HepG2 (cell line): ENCODE results near the gene MYLK. TPM values are rescaled to one million over a fixed set of nuclear protein-coding genes. Genes with fewer than 3 reads are reported as not detected.

ENCODE experiments used
- ARHGAP35 ChIP-seq: sonication (generic); formaldehyde crosslinking; IDR thresholded peaks from 2 replicates; pipeline ENCODE4 v1.9.0; 2022; ENCODE audit warnings: mild to moderate bottlenecking, inconsistent platforms, moderate library complexity, missing genetic modification reagents, borderline replicate concordance
- ARNT2 ChIP-seq: sonication (generic); formaldehyde crosslinking; IDR thresholded peaks from 2 replicates; pipeline ENCODE4 v1.8.0; 2022; ENCODE audit warnings: mild to moderate bottlenecking, low read depth, missing genetic modification reagents, moderate library complexity
- FOXA1 ChIP-seq, 2 experiments: fragments of 450-650 bp in 1 of 2; sonication (generic) in 1 of 2; formaldehyde crosslinking in 1 of 2; IDR thresholded peaks; 2 replicates each; pipeline versions ENCODE4 v1.4.0 to v1.6.1; 2016 to 2020; ENCODE audit warnings: missing genetic modification reagents in 1 of 2
- HIVEP1 ChIP-seq: sonication (generic); formaldehyde crosslinking; IDR thresholded peaks from 2 replicates; pipeline ENCODE4 v1.4.0; 2020; ENCODE audit warnings: mild to moderate bottlenecking, missing genetic modification reagents
- IKZF1 ChIP-seq: fragments of 450-650 bp; IDR thresholded peaks from 2 replicates; pipeline ENCODE4 v1.7.1; 2016
- KDM6A ChIP-seq: IDR thresholded peaks from 2 replicates; pipeline ENCODE4 v1.6.1; 2016; ENCODE audit warnings: low read depth
- MATR3 ChIP-seq: sonication (generic); formaldehyde crosslinking; IDR thresholded peaks from 2 replicates; pipeline ENCODE4 v1.4.0; 2020; ENCODE audit warnings: missing genetic modification reagents
- MED8 ChIP-seq: sonication (generic); formaldehyde crosslinking; IDR thresholded peaks from 2 replicates; pipeline ENCODE4 v1.8.1; 2023; ENCODE audit warnings: mild to moderate bottlenecking, missing genetic modification reagents; ENCODE audit not compliant: insufficient replicate concordance
- MXI1 ChIP-seq: IDR thresholded peaks from 3 replicates; pipeline ENCODE4 v1.6.1; 2012; ENCODE audit warnings: low read depth, low read length, inconsistent platforms, borderline replicate concordance
- NR2F6 ChIP-seq, 2 experiments: IDR thresholded peaks; 2 replicates each; pipeline ENCODE4 v1.6.1; 2016; ENCODE audit warnings: antibody characterized with exemption in 1 of 2, mild to moderate bottlenecking in 1 of 2
- ONECUT2 ChIP-seq: sonication (generic); formaldehyde crosslinking; IDR thresholded peaks from 2 replicates; pipeline ENCODE4 v1.4.0; 2020; ENCODE audit warnings: missing genetic modification reagents
- SP140L ChIP-seq: sonication (generic); formaldehyde crosslinking; IDR thresholded peaks from 2 replicates; pipeline ENCODE4 v1.4.0; 2020; ENCODE audit warnings: missing genetic modification reagents, borderline replicate concordance
- TOE1 ChIP-seq: sonication (generic); formaldehyde crosslinking; IDR thresholded peaks from 2 replicates; pipeline ENCODE4 v1.4.0; 2020; ENCODE audit warnings: mild to moderate bottlenecking, missing genetic modification reagents
- YY1 ChIP-seq: IDR thresholded peaks from 2 replicates; pipeline ENCODE4 v1.6.1; 2011; ENCODE audit warnings: low read length, low read depth, moderate library complexity, mild to moderate bottlenecking; ENCODE audit not compliant: insufficient read depth, insufficient replicate concordance
- ZC3H13 ChIP-seq: sonication (generic); formaldehyde crosslinking; IDR thresholded peaks from 2 replicates; pipeline ENCODE4 v1.8.1; 2023; ENCODE audit warnings: mild to moderate bottlenecking, missing genetic modification reagents, moderate library complexity
- ZFYVE20 ChIP-seq: sonication (generic); formaldehyde crosslinking; IDR thresholded peaks from 2 replicates; pipeline ENCODE4 v1.8.0; 2023; ENCODE audit warnings: low read depth, mild to moderate bottlenecking, moderate library complexity, missing genetic modification reagents, borderline replicate concordance
- ZKSCAN5 ChIP-seq: sonication (generic); formaldehyde crosslinking; IDR thresholded peaks from 2 replicates; pipeline ENCODE4 v1.5.1; 2020; ENCODE audit warnings: mild to moderate bottlenecking, missing genetic modification reagents
- ZNF335 ChIP-seq: sonication (generic); formaldehyde crosslinking; IDR thresholded peaks from 2 replicates; pipeline ENCODE4 v1.4.0; 2020; ENCODE audit warnings: missing genetic modification reagents
- ZNF350 ChIP-seq: sonication (generic); formaldehyde crosslinking; IDR thresholded peaks from 2 replicates; pipeline ENCODE4 v1.4.0; 2020; ENCODE audit warnings: mild to moderate bottlenecking, low read depth, missing genetic modification reagents, borderline replicate concordance
- polyA plus RNA-seq, 8 experiments: library from polyadenylated mRNA; depleted of rRNA in 3 of 8; stranded (reverse) in 7 of 8; unstranded in 1 of 8; fragments of >200 nt; fragmentation: Illumina TruSeq in 4 of 8; extraction: Trizol in 4 of 8; gene quantifications; 2 replicates each; pipeline versions ENCODE4 v1.2.1 to v1.2.3, GENCODE V29; 2011 to 2016; ENCODE audit warnings: low read depth in 4 of 8, missing spikeins in 1 of 8, mixed read lengths in 1 of 8; ENCODE audit not compliant: insufficient read depth in 1 of 8
- total RNA-seq, 5 experiments: library from RNA; depleted of rRNA; stranded (reverse); fragments of >200 nt; fragmentation: Illumina TruSeq; extraction: Trizol; gene quantifications; 2 replicates each; pipeline ENCODE4 v1.2.3, GENCODE V29; 2016; ENCODE audit warnings: low read depth in 1 of 5
- TF ChIP-seq, protein P1 (sequence below): sonication (generic); formaldehyde crosslinking; IDR thresholded peaks from 2 replicates; pipeline ENCODE4 v1.4.0; 2020; ENCODE audit warnings: mild to moderate bottlenecking, missing genetic modification reagents
- TF ChIP-seq, protein P2 (sequence below): IDR thresholded peaks from 2 replicates; pipeline ENCODE4 v1.6.1; 2018; ENCODE audit warnings: missing genetic modification reagents, mild to moderate bottlenecking, missing compliant biosample characterization
- TF ChIP-seq, protein P3 (sequence below): sonication (generic); formaldehyde crosslinking; IDR thresholded peaks from 2 replicates; pipeline ENCODE4 v1.8.1; 2023; ENCODE audit warnings: missing genetic modification reagents, inconsistent platforms, borderline replicate concordance
- TF ChIP-seq, protein P4 (sequence below): IDR thresholded peaks from 2 replicates; pipeline ENCODE4 v1.6.1; 2016; ENCODE audit warnings: missing compliant biosample characterization, missing genetic modification reagents, borderline replicate concordance
- TF ChIP-seq, protein P5 (sequence below), 2 experiments: fragments of 450-650 bp in 1 of 2; sonication (generic) in 1 of 2; formaldehyde crosslinking; IDR thresholded peaks; 2 replicates each; pipeline versions ENCODE4 v1.5.0 to v1.8.0; 2020 to 2022; ENCODE audit warnings: mild to moderate bottlenecking in 1 of 2, missing genetic modification reagents in 1 of 2

Gene MYLK
- total and polyA plus RNA-seq, 2 of the 13 experiments (the other 11 are each of a cell fraction or from before 2014, with no cell fraction given), result 10.6 to 34.9 TPM

DNA sequence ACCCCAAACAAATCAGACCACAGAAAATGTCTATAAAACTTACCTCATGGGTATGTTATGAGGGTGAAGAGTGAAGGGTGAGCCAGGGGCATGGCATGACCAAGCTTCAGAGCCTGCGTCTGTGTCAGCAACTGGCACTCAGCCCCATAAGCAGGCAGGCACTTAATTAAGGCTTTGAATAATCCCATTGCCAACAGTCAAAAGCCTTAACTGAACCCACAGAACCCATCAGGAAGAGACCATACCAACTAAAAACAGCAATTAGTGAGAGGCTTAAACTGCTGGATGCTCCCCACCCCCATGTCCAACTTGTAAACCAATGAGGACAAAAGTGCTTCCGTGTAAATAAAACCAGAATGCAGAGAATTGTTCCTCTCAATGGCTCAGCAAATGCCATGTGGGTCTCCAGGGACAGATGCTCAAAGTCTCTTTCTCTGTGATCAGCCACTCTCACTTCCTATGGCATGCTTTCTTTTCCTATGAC, 126.0 kb downstream of the MYLK start (continued):
- TF ChIP-seq ONECUT2 (no peak), MED8 (CRISPR knock-in tag) (no peak), IKZF1 (no peak), MXI1 (peak; percentile 63; the same call in 1 of the 3 replicates), HIVEP1 (CRISPR knock-in tag) (no peak), TOE1 (no peak), ZKSCAN5 (CRISPR knock-in tag) (no peak; the same call in 1 of the 2 replicates), MATR3 (CRISPR knock-in tag) (no peak), KDM6A (CRISPR knock-in tag) (peak; percentile 56; the same call in 1 of the 2 replicates), ZFYVE20 (no peak), FOXA1 (IDR thresholded peaks at IDR 0.05) (no peak), FOXA1 (CRISPR knock-in tag; IDR thresholded peaks at IDR 0.05) (peak; percentile 59), ZNF335 (CRISPR knock-in tag) (no peak), ZC3H13 (CRISPR knock-in tag) (no peak), ARHGAP35 (no peak), NR2F6 (IDR thresholded peaks at IDR 0.05) (peak; percentile 43; the same call in 1 of the 2 replicates), NR2F6 (CRISPR knock-in tag; IDR thresholded peaks at IDR 0.05) (peak; percentile 46; the same call in 1 of the 2 replicates), ARNT2 (CRISPR knock-in tag) (no peak), YY1 (no peak), ZNF350 (CRISPR knock-in tag) (no peak), SP140L (CRISPR knock-in tag) (no peak)
- TF ChIP-seq, protein P1, sequence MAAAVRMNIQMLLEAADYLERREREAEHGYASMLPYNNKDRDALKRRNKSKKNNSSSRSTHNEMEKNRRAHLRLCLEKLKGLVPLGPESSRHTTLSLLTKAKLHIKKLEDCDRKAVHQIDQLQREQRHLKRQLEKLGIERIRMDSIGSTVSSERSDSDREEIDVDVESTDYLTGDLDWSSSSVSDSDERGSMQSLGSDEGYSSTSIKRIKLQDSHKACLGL (CRISPR knock-in tag), result no peak
- TF ChIP-seq, protein P2, sequence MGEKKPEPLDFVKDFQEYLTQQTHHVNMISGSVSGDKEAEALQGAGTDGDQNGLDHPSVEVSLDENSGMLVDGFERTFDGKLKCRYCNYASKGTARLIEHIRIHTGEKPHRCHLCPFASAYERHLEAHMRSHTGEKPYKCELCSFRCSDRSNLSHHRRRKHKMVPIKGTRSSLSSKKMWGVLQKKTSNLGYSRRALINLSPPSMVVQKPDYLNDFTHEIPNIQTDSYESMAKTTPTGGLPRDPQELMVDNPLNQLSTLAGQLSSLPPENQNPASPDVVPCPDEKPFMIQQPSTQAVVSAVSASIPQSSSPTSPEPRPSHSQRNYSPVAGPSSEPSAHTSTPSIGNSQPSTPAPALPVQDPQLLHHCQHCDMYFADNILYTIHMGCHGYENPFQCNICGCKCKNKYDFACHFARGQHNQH (CRISPR knock-in tag), result 0 out of 2 replicates have a peak, but pooled peaks have one; percentile 37
- TF ChIP-seq, protein P3, sequence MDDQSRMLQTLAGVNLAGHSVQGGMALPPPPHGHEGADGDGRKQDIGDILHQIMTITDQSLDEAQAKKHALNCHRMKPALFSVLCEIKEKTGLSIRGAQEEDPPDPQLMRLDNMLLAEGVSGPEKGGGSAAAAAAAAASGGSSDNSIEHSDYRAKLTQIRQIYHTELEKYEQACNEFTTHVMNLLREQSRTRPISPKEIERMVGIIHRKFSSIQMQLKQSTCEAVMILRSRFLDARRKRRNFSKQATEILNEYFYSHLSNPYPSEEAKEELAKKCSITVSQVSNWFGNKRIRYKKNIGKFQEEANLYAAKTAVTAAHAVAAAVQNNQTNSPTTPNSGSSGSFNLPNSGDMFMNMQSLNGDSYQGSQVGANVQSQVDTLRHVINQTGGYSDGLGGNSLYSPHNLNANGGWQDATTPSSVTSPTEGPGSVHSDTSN (CRISPR knock-in tag), result no peak
- TF ChIP-seq, protein P4, sequence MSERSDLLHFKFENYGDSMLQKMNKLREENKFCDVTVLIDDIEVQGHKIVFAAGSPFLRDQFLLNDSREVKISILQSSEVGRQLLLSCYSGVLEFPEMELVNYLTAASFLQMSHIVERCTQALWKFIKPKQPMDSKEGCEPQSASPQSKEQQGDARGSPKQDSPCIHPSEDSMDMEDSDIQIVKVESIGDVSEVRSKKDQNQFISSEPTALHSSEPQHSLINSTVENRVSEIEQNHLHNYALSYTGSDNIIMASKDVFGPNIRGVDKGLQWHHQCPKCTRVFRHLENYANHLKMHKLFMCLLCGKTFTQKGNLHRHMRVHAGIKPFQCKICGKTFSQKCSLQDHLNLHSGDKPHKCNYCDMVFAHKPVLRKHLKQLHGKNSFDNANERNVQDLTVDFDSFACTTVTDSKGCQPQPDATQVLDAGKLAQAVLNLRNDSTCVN (CRISPR knock-in tag), result no peak
- TF ChIP-seq, protein P5, sequence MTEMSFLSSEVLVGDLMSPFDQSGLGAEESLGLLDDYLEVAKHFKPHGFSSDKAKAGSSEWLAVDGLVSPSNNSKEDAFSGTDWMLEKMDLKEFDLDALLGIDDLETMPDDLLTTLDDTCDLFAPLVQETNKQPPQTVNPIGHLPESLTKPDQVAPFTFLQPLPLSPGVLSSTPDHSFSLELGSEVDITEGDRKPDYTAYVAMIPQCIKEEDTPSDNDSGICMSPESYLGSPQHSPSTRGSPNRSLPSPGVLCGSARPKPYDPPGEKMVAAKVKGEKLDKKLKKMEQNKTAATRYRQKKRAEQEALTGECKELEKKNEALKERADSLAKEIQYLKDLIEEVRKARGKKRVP (CRISPR knock-in tag; IDR thresholded peaks at IDR 0.05), result no peak
